Loucy (cell line): ENCODE data around the gene SLC24A1.

Source experiments
- H2AFZ ChIP-seq: fragments of 200-600 bp; sonication (generic); 2 replicates; pipeline ENCODE4 v1.6.0; 2016; ENCODE audit warnings: antibody characterized with exemption, mild to moderate bottlenecking, low read length, moderate library complexity
- H3F3A ChIP-seq: fragments of 200-600 bp; 2 replicates; pipeline ENCODE4 v1.6.0; 2016; ENCODE audit warnings: antibody characterized with exemption, low read depth, mild to moderate bottlenecking
- H3K27me3 ChIP-seq: fragments of 200-600 bp; sonication (generic); 2 replicates; pipeline ENCODE4 v1.6.1; 2014; ENCODE audit warnings: low read length, mild to moderate bottlenecking; ENCODE audit not compliant: insufficient read depth, poor library complexity, severe bottlenecking
- H3K36me3 ChIP-seq: fragments of 200-600 bp; sonication (generic); 2 replicates; pipeline ENCODE4 v1.6.1; 2016; ENCODE audit warnings: low read length; ENCODE audit not compliant: insufficient read depth
- H3K4me1 ChIP-seq: fragments of 200-600 bp; sonication (generic); 2 replicates; pipeline ENCODE4 v1.5.1; 2014; ENCODE audit warnings: low read length, mild to moderate bottlenecking; ENCODE audit not compliant: insufficient read depth, poor library complexity, severe bottlenecking
- H3K4me2 ChIP-seq: fragments of 200-600 bp; sonication (generic); 2 replicates; pipeline ENCODE4 v1.6.0; 2014; ENCODE audit warnings: antibody characterized with exemption, low read length, low read depth, mild to moderate bottlenecking; ENCODE audit not compliant: poor library complexity, severe bottlenecking
- H3K4me3 ChIP-seq: fragments of 200-600 bp; sonication (generic); 2 replicates; pipeline ENCODE4 v1.5.1; 2014; ENCODE audit warnings: low read length, mild to moderate bottlenecking, mixed read lengths; ENCODE audit not compliant: poor library complexity, severe bottlenecking
- H3K79me2 ChIP-seq: fragments of 200-600 bp; sonication (generic); 2 replicates; pipeline ENCODE4 v1.6.1; 2014; ENCODE audit warnings: low read length; ENCODE audit not compliant: insufficient read depth
- H3K9ac ChIP-seq: fragments of 200-600 bp; sonication (generic); 2 replicates; pipeline ENCODE4 v1.6.0; 2014; ENCODE audit warnings: mild to moderate bottlenecking, low read depth, low read length, moderate library complexity; ENCODE audit not compliant: poor library complexity, severe bottlenecking
- H3K9me2 ChIP-seq: fragments of 200-600 bp; sonication (generic); replicated peaks from 2 replicates; pipeline ENCODE4 v1.6.1; 2016; ENCODE audit warnings: low read depth, low read length, mixed read lengths
- H3K9me3 ChIP-seq: fragments of 200-600 bp; sonication (generic); 2 replicates; pipeline ENCODE4 v1.6.1; 2014; ENCODE audit warnings: mild to moderate bottlenecking, antibody characterized with exemption, low read length, low read depth; ENCODE audit not compliant: insufficient read depth
- H4K20me1 ChIP-seq: fragments of 200-600 bp; sonication (generic); 2 replicates; pipeline ENCODE4 v1.6.0; 2014; ENCODE audit warnings: antibody characterized with exemption, low read length, mild to moderate bottlenecking; ENCODE audit not compliant: insufficient read depth, poor library complexity, severe bottlenecking
- EZH2phosphoT487 ChIP-seq: fragments of 200-600 bp; IDR thresholded peaks from 2 replicates; pipeline ENCODE4 v1.6.1; 2018; ENCODE audit warnings: antibody characterized with exemption, mild to moderate bottlenecking, moderate library complexity, borderline replicate concordance
- TF ChIP-seq, protein P1 (sequence below): fragments of 200-600 bp; sonication (generic); conservative IDR thresholded peaks from 2 replicates; pipeline ENCODE4 v1.5.1; 2014; ENCODE audit warnings: mild to moderate bottlenecking, antibody characterized with exemption, low read length

Gene SLC24A1

GRCh38 chr15:65675551-65675950, 53.8 kb downstream of the SLC24A1 start:
- no peak for TF ChIP-seq EZH2phosphoT487
- TF ChIP-seq, protein P1, sequence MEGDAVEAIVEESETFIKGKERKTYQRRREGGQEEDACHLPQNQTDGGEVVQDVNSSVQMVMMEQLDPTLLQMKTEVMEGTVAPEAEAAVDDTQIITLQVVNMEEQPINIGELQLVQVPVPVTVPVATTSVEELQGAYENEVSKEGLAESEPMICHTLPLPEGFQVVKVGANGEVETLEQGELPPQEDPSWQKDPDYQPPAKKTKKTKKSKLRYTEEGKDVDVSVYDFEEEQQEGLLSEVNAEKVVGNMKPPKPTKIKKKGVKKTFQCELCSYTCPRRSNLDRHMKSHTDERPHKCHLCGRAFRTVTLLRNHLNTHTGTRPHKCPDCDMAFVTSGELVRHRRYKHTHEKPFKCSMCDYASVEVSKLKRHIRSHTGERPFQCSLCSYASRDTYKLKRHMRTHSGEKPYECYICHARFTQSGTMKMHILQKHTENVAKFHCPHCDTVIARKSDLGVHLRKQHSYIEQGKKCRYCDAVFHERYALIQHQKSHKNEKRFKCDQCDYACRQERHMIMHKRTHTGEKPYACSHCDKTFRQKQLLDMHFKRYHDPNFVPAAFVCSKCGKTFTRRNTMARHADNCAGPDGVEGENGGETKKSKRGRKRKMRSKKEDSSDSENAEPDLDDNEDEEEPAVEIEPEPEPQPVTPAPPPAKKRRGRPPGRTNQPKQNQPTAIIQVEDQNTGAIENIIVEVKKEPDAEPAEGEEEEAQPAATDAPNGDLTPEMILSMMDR, result no peak
- no peaks in the 10 kb centered on the region for H3K36me3 ChIP-seq
- no peak overlapping the region for H2AFZ ChIP-seq

DNA sequence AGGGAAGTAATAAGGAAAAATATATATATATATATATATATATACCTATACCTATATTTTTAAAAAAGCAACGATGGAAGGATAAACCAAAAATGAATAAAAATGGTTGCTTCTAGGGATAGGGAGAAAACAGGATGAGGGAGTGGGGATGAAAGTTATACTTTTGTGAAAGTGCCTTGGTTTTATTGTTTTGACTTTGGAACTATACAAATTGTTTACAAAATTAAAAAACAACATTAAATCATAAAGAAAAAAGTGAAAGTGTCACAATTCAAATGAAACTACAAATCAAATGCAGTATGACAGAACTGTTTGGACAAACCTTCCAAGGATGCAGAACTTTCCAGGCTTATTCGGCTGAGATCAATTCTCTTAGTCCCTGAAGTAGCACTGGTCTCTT, 54.4 kb downstream of the SLC24A1 start:
- Histone ChIP-seq H3K36me3 (no peaks in the 10 kb centered on the region), H3F3A (no peaks in the 10 kb centered on the region), H4K20me1 (no peaks in the 10 kb centered on the region), H3K9ac (no peak overlapping the region), H3K79me2 (no peaks in the 10 kb centered on the region), H3K4me1 (no peaks in the 10 kb centered on the region), H3K4me2 (no peak overlapping the region), H3K27me3 (no peaks in the 10 kb centered on the region), H3K4me3 (no peak overlapping the region), H2AFZ (no peak overlapping the region), H3K9me3 (no peaks in the 10 kb centered on the region), H3K9me2 (no peaks in the 10 kb centered on the region)
- TF ChIP-seq, protein P1, result no peak
- TF ChIP-seq EZH2phosphoT487, result no peak

More at GRCh38 chr15:65675551-65675950, 53.8 kb downstream of the SLC24A1 start:
- H3K79me2 ChIP-seq, result no peaks in the 10 kb centered on the region
- H3K4me3 ChIP-seq, result no peak overlapping the region
- no peaks in the 10 kb centered on the region for H3K27me3 ChIP-seq
- H3K9me3 ChIP-seq, result no peaks in the 10 kb centered on the region
- H3F3A ChIP-seq, result no peaks in the 10 kb centered on the region
- no peaks in the 10 kb centered on the region for H3K9me2 ChIP-seq
- no peak overlapping the region for H3K9ac ChIP-seq
- H3K4me1 ChIP-seq, result no peaks in the 10 kb centered on the region
- H3K4me2 ChIP-seq, result no peak overlapping the region
- H4K20me1 ChIP-seq, result no peaks in the 10 kb centered on the region

DNA sequence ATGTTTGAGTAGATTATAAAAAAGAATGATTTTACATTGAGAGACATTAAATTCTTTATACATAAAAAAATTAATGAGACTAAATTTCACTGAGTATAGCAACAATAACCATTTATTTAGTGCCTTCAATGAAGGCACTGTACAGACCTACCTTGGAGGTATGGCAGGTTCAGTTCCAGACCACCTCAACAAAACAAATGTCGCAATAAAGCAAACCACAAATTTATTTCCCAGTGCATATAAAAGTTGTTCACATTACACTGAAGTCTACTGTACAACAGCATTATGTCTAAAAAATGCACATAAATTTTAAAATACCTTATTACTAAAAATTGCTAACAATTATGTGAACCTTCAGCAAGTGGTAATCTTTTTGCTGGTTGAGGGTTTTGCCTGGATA, 58.8 kb downstream of the SLC24A1 start:
- no peaks in the 10 kb centered on the region for H3F3A ChIP-seq
- no peaks in the 10 kb centered on the region for H3K27me3 ChIP-seq
- no peaks in the 10 kb centered on the region for H3K4me1 ChIP-seq
- no peaks in the 10 kb centered on the region for H4K20me1 ChIP-seq
- no peak overlapping the region for H3K4me3 ChIP-seq
- H3K9me3 ChIP-seq, result no peaks in the 10 kb centered on the region
- TF ChIP-seq EZH2phosphoT487, result no peak
- H3K9me2 ChIP-seq, result no peaks in the 10 kb centered on the region
- no peak overlapping the region for H2AFZ ChIP-seq
- no peak overlapping the region for H3K9ac ChIP-seq
- no peaks in the 10 kb centered on the region for H3K79me2 ChIP-seq
- H3K36me3 ChIP-seq, result no peaks in the 10 kb centered on the region
- H3K4me2 ChIP-seq, result no peak overlapping the region

- Histone ChIP-seq H3K79me2 (no peaks in the 10 kb centered on the region), H3K4me3 (no peak overlapping the region), H3K9me3 (no peaks in the 10 kb centered on the region), H3K9ac (no peak overlapping the region), H4K20me1 (no peaks in the 10 kb centered on the region), H3K9me2 (no peaks in the 10 kb centered on the region), H3F3A (no peaks in the 10 kb centered on the region), H3K4me1 (peaks cover 6% of the 10 kb centered on the region), H2AFZ (no peak overlapping the region), H3K4me2 (no peak overlapping the region), H3K36me3 (no peaks in the 10 kb centered on the region), H3K27me3 (no peaks in the 10 kb centered on the region)
- no peak for TF ChIP-seq EZH2phosphoT487
- TF ChIP-seq, protein P1, result no peak
These were observed 60.7 kb downstream of the SLC24A1 start for GRCh38 chr15:65682404-65682911.
